Measurements from ENCODE around the gene ANKRD63.

The ANKRD63 gene, protein sequence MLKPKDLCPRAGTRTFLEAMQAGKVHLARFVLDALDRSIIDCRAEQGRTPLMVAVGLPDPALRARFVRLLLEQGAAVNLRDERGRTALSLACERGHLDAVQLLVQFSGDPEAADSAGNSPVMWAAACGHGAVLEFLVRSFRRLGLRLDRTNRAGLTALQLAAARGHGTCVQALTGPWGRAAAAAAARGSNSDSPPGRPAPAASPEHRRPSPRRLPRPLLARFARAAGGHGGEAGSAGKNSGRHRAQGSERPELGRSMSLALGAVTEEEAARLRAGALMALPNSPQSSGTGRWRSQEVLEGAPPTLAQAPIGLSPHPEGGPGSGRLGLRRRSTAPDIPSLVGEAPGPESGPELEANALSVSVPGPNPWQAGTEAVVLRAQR

DNA sequence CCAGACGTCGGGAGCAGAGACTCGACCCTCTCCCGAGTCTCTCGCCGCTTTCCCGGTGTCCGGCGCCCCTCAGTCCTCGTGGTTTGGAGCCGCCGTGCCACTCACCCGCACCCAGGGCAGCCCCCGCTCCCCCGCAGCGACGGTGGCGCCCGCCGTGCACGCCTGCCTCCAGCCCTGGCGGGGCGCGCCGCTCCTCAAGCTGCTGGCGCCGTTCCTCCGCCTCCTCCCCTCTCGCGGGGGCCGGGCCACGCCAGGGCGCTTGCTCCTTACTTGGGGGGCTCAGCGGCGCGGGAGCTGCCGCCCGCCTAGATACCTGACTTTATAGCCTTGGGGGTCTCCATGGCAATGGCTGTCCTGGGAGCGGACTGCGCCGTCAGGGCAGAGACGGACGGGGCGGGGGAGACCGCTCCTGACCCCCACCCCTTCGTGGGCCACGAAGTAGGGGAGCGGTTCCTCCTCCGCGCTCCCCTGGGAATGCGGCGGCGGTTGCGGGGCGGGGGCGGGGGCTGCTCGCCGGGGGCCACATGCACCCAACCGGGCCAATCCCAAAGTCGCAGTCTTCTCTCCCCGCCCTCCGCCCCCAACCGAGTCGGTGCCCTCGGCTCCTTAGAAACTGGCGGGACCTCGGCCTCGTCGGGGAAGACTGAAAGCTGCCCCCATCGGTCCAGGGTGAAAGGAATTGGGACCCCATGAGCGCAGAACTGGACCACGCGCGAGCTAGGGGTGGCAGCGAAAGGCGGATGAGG is at the start of gene ANKRD63:
ANKRD63 (minus strand) TSS at position 196 of the 746 bp plus-strand sequence. CDS start 478 bp downstream, outside the sequence.
- DNase-seq (ENCODE audit: low spot score): no peak

DNA sequence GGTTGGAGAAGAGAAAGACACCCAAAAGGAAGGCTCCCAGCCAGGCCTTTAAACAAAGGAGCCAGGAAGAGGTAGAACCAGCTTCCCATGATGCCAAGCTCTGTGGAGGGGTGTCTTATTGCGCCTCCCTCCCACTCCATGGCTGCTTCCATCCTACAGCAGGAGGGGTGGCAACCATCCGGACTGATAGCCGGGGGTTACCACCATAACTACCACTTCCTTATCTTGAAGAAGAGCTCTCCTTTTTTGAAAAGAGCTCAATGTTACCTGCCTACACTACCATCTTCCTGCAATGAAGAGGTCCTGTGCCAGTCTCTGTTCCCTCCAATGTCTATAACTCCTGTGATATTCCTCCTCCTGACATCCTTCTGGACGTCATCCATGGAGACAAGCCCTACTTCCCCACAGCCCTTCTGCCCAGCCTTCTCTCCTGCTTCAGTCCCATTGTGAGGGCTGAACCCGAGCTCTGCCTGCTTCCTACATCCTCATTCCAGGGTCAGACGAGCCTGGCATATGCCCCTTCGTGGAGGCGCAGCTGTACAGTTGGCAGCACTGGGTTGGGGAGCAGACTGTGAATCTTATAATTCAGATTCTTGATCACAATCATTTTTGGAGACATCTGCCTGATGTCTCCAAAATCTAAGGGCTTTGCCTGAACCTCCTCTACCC is 49.4 kb upstream of the ANKRD63 start:
- no peak for DNase-seq (ENCODE audit: low spot score)

DNA sequence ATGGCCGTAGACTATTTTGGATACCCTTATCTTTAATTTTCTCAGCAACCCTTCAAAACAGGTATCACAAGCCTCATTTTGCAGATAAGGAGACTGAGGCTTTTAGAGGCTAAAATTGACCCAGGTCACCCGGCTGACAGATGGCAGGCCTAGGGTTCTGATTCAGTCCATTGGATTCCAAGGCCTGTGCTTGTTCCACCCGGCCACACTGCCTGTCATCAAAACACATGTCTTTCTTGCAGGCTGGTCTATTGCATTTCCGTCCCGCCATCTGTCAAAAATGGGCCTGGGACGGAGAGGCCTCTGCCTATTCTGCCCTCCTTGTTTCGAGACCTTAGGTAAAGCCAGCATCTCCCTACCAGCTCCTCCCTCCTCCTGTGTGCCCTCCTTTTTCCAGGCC is 48.8 kb upstream of the ANKRD63 start:
- no peak for DNase-seq (ENCODE audit: low spot score)

DNA sequence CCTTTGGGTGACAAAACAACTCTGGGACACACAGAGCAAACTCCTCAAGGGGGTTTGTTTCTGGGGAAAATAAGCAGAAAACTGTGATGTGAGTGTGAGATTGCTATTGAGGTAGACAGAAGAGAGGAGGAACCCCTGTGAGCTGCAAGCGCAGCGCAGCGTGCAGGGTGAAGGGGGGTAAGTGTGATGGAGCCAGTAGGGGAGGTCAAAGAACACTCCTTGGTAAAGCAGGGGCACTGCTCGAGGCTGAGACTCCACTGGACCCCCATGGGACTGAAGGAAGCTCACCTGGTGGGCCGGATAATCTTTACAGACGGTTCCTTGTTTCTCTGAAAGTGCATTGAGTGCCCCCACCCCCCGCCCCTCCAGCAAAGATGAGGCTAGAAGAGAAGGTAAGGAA is 48.2 kb upstream of the ANKRD63 start:
- no peak for DNase-seq (ENCODE audit: low spot score)

DNA sequence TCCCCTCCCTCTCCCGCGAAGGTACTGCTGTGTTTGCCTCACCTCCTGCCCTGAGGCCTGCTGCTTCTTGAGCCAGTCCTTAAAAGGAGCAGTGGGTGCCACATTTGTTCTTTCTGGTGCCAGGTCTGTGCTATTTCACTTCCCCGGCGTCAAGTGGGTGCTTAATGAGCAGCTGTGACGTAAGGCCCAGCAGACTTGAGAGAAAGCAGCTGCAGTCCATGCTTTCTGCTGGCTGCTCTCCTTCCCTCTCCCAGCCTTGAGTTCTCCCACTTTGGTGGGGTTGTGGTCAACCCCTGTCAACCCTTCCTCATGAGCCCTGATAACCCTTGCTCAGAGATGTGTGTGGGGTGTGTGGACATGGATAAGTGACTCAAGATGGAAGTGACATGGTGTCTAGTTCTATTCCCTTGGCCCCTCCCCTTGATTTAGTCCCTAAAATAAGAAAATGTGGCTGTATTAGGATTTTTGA is 47.5 kb upstream of the ANKRD63 start:
- DNase-seq (ENCODE audit: low spot score): no peak

DNA sequence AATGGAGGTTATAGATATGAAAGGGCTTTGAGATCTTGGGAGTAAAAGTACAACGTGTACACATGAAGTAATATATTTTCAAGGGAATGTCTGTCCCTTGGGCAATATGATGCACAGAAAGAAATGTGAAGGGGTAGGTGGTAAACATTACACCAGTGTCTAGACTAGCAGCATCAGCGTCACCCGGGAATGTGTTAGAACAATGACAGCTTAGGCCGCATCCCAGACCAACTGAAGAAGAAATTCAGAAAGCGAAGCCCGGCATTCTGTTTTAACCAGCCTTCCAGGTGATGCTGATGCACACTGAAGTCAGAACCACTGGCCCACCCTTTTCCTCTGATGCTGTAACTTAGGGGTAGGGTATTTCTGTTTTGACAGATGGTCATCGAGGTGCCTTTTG is 46.9 kb upstream of the ANKRD63 start:
- DNase-seq (ENCODE audit: low spot score): no peak

DNA sequence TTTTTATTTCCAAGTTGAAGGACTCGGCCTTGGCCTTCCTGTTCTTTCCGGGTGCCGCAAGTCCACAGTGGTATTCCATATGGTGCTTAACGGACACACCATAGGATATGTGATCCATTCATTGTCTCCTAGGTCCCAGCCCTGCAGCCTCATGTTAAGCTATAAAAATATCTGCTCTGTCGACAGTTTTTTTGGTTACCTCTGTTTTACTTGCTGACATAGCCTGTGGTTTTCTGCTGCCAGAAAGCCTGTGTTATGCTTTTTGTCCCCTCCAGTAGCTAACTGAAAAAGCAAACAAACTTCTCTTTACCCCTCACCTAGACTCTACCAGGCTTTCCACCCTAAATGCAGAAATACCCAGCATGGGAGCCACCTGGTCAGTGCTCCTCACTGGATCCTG is 45.9 kb upstream of the ANKRD63 start:
- no peak for DNase-seq (ENCODE audit: low spot score)

DNA sequence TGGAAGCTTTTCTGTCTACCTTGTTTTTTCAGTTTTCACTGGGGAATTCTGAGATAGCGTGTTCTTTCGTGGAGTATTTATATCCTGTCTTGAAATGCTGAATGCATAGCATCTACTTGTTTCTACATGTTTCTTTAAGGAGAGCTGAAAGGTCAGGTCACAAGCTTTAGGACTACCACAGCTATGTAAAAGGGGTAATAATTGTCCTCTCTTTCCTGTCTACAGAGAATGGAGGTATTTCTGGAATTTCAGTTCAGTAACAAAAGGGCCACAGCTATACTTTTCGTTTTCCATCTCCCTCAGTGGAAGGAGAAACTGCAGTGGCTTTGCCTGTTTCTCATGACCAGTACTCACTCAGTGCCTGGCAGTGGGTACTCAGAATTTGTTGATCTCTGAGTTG is 45.3 kb upstream of the ANKRD63 start:
- DNase-seq (ENCODE audit: low spot score): peak; percentile 59

DNA sequence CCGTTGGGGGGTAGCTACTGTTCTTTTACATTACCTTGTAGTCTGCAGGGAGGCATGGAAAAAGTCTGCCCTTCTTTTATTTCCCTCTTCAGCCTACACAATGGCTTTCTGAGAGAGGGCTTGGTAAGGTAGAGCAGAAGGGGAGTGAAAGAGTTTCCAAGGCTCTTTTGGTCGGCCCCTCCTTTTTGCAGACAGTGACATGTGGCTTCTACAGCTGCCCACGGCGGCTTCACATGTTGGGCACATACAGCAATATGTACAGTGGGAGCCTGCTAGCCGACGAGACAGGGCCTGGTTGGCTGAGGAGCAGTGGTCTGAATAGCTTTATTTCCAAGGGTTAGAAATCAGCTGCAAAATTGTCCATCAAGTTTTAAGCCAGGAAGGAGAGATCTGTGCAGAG is 44.6 kb upstream of the ANKRD63 start:
- no peak for DNase-seq (ENCODE audit: low spot score)

DNA sequence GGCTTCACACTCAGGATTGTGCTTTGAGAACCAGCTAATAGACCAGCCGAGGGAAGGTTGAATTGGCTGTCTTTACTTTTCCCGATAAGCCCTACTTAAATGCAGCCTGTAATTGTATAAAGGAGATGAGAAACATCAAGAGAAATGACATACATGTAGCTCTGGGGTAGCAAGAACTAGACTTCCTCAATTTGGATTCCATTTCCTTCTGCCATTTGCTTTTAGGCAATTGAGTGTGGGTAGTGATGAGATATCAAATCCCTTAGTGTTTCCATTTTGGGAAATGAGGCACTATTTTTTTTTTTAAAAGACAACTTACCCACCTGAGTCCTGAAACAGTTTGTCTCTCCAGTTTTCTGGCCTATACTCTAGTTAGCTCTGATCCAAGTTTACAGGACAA is 42.8 kb upstream of the ANKRD63 start:
- no peak for DNase-seq (ENCODE audit: low spot score)

DNA sequence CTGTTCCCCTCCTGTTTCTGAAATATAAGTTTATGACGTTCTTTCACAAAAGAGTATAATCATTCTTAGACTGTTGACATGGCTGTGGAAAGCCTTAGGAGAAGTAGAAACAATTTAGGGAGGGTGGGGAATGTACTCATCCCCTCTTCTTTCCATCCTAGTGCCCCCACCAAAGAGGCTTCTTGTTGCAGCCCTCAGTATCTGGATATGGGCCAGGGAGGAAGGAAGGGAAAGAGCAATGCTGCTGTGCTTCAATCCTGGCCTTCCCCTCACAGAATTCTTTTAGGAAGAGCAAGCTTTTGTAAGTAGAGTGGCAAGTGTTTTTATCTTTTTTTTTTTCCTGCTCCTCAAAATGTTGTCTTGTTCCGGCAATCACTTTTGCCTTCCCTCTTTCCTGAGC is 42.3 kb upstream of the ANKRD63 start:
- DNase-seq (ENCODE audit: low spot score): no peak

DNA sequence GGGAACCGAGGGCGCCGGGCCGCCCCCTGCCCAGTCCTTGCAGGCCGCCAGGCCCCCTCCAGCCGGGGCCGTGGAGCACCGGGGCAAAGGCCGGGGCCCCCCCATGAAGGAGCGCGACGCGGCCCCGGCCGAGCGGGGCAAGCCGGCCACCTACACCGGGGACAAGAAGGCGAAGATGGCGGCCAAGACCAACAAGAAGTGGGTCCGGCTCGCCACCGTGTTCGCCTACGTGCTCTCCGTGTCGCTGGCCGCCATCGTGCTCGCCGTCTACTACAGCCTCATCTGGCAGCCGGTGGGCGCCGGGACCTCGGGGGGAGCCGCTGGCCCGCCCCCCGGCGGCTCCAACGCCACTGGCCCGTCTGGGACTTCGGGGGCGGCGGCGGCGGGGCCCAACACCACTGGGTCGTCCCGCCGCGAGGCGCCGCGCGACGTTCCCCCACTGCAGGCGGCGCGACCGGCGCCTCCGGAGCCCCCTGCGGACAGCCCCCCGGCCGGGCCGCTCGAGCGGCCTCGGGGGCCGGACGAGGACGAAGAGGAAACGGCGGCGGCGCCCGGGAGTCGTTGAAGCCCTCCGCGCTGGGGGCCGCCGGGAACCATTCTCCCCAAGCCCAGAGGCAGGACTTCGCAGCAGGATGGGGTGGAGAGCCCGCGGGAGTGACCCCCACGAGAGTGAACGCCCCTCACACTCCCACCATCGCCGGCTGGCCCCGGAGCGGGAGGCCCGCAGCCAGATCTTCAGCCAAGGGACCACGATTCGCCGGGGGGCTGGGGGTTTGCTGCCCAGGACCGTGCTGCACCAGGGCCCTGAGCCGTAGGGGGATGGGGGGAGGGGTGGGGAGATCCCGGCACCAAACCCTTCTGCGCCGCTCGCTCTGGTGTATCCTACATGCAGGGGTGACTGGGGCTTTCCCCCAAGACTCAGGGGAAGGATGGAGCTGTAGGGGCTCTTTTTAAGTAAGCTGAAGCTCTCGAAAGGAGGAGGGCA is 41.4 kb upstream of the ANKRD63 start:
- DNase-seq (ENCODE audit: low spot score): no peak

DNA sequence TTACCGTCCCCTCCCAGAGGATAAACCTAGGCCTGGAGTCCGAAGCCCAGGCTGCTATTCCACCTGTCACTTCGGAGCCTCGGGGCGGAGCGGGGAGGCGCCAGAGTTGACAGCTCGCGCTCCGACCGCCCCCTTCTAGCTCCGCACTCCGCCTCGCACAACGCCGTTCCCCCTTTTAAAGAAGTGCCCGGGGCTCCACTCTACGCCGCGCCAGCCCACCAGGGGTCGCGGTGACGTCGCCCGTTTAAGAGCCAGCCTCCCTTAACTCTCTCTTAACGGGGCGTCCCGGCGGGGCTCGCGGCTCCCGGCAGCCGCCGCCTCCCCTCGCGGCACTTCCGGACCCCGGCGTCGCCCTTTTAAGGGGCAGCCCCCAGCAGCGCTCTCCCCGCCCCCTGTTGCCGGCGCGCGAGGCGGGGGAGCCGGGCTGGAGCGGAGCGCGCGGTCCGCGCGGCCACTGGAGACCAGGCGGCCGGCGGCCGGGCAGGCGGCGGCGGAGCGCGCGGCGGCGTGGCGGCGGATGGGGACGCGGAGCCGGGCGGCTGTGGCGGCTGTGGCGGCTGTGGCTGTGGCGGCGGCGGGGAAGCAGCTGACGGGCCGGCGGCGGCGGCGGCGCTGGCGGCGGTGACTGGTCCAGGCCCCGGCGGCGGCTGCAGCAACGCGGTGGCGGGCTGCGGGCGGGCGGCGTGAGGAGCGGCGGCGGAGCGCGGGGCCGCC is 40.5 kb upstream of the ANKRD63 start, which contains the start of gene INAFM2:
INAFM2 (plus strand) TSS at position 454 of the 714 bp plus-strand sequence. CDS start 364 bp downstream, outside the sequence.
- peak; percentile 95 for DNase-seq (ENCODE audit: low spot score)

DNA sequence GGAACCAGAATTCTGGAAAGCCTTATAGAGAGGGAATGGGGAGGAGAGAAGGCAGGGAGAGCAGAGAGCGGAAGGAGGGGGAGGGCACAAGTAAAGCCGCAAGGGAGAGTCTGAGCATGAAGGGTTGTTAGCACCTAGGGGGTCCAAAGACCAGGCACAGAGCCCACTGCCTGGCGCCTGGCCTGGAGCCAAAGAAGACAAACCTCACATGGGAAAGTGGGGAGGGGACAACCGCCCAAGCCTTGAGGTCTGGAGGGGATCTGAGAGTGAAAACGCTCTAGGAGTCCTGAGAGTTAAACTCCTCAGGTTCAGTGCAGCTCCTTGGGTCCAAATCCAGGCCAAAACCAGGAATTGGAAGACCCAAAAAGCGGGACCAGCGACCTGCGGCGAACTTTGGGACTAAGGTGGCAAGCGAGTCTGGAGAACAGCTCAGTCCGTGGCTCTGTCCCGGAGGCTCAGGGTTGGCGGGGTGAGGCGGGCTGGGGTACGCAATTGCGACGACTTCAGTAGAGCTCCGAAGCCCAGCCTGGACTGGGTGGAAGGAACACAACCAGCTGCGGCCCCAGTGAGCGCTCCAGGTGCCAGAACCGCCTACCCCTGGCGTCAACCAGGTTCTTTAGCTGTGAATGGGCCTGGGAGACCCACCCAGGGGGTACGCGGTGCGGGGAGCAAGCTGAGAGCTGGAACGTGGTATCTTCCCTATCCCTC is 39.8 kb upstream of the ANKRD63 start:
- DNase-seq (ENCODE audit: low spot score): peak; percentile 71

DNA sequence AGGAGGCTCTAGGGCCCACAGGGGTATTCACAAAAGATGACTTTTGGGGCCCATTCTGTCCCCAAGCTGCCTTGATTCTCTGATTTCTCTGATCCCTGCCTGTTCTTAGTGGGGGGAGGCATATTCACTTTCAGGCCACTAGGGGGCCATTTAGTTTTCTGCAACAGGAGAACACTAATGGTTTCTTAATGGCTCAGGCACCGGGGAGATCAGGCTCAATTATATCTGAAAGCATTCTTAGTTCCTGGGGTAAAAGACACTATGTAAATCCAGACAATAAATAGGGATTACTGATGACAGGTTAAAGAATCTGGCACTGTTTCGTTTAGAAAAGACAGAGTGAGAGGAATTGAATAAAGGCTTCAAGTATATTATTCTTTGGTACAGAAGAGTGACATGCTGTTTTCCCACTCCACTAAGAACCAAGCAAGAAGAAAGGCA is 38.1 kb upstream of the ANKRD63 start:
- peak; percentile 78 for DNase-seq (ENCODE audit: low spot score)

DNA sequence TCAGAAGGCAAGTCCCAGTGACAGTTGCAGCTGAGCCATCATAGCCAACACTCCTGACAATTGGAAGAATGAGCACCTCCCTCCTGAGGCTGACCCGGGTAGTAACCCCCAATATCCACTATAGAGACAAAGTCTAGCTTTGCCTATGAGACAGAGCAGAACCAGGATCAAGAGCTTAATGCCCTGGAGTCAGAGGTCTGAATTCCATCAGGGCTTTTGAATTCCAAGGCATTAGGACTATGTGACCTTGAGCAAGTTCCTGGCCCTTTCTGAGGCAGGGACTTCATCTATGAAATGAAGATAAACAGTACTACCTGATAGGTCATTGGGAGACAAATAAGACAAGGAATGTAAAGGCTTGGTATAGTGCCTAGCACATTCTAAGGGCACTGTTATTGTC is 37.5 kb upstream of the ANKRD63 start:
- no peak for DNase-seq (ENCODE audit: low spot score)

DNA sequence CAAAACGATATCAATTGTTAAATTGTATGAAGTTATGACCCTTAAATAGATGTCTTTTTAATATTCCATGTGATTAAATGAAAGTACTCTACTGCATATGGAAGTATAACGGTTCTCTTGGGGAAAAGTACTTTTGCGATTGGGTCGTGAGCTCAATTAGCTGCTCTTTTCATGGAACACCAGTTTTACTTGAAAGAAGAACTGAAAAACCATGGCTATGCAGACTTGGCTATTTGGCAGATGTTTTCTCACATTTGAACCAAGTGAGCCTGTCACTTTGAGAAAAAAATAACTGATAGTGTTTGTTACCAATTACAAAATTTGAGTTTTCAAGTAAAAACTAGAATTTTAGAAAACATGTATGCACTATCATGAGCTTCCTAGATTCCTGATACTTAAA is 34.7 kb upstream of the ANKRD63 start:
- no peak for DNase-seq (ENCODE audit: low spot score)

DNA sequence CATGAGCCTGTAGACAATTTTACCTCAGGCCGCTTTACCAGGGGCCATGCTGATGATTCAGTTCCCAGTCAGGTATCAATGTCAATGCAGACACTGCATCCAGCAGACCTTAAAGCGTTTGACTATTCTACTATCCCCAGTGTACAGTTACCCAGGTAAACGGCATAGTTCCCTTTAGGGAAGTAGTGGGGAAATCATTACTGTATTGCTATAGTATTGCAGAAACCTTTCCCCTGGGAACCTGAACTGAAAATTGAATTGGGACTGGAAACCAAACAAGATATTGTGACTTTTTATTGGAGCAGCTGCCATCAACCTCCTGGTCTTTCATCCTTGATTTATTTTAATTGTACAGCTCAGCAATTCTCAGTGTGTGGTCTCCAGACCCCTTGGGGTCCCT is 34.1 kb upstream of the ANKRD63 start:
- DNase-seq (ENCODE audit: low spot score): no peak

DNA sequence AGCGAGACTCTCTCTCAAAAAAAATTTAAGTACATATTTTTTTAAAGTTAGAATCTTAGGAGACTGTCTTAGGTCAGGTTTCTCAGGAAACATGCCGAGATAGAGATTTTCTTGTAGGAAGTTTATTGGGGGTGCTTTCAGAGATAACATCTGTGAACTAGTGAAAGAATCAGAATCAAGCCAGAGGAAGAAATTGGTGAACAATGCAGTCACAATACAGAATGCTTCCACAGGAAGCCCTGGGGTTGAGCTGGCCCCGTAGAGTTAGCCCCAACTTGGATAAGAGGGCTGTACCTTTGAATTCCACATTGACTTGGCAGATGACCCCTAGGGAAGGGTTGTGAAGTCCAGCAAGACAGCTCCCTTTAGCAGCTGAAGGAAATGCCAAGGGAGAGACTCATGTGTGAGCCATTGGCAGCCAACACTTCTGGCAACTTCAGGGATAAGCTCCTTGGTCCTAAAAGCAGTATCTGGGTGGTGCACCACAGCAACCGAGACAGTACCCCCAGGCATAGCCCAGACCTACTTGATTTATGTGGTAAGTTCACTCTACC is 31.9 kb upstream of the ANKRD63 start:
- DNase-seq (ENCODE audit: low spot score): peak; percentile 61
